NK-92 (cell line): Measurements from ENCODE around the gene EHD1.
"Not testable (repeated sequence)": the region's sequence is repeated elsewhere in the genome, so short reads cannot be mapped to it uniquely, and the experiment has no call there.

Source experiments
- DNase-seq: peaks from one replicate; lab custom pipeline; 2025; ENCODE audit not compliant: unreplicated experiment; lab: John Stamatoyannopoulos, UW

Gene EHD1

GRCh38 chr11:64859542-64860414, 18.6 kb downstream of the EHD1 start:
- no peak for DNase-seq

DNA sequence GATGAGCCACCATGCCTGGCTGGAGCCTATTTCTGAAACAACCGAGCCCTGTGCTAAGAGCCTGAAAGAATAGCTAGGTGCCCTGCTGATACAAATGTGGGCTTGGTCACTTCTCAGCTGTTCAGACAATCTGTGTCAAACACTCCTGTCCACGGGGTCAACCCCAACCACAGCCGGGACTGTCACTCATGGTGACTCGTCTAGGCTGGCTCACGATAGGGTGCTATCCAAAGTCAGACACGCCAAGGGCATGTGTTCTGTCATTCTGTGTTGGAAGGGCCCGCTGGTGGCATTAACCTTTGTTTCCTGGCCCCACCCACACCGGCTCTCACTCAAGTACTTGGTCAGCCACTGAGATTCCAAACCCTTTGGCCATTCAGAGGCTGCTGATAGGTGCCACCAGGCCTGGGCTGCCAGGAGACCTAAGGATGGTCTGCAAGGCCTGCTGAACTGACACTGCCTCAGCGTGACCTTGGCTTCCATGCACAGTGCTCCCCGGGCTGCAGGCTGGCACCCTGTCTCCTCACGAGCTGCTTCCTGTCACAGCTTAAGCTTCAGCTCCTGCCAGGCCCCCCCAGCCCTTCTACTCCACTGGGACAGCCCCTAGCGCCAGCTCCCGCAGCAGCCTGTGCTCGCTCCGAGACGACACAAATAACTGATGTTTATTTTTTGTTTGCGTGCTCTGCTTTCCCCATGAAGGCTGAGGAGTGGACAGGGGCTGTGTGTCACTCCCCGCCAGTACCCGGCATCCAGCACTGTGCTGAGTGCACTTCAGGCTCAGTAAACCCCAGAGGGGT, 19.8 kb downstream of the EHD1 start:
- DNase-seq, result no peak

GRCh38 chr11:64857485-64857884, 20.9 kb downstream of the EHD1 start:
- DNase-seq, result no peak

DNA sequence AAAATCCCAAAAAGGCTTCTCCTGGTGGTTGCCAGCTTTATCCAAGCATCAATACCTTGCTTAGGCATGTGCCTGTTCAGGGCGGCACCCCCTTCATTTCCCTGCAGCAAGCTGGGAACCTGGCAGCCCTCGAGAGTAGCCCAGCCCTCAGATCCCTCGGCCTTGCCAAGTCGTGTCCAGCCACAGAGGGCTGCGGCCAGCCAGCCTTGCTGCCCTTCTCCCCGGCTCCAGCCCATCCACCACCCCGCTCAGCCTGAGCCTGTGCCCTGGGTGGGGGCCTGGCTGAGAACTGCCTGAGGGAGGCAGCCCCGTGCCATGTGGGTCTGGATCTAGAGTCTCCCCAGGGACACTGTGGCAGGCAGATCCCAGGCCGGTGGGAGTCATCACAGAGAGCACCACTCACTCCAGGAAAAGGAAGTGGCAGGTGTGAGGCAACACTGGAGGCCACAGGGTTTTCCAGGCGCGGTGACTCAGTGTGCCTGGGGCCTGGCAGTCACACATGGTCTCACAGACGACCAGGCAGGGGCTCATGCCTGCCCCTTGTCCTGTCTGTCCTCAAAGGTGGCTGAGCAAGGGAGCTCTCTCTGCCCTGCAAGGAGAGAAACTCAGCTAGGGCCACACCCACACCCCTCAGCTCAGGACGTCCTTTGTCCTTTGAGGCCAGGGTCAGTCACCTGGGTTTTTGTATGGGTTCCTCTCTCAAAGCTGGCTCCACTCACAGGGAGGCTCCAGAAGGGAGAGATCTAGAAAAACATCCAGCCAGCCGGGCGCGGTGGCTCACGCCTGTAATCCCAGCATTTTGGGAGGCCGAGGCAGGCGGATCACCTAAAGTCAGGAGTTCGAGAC, 21.8 kb downstream of the EHD1 start:
- no peak for DNase-seq

- no peak for DNase-seq
These were observed 22.7 kb downstream of the EHD1 start for GRCh38 chr11:64855596-64856304.

- DNase-seq, result no peak
These were observed 23.6 kb downstream of the EHD1 start for GRCh38 chr11:64854534-64855502.

DNA sequence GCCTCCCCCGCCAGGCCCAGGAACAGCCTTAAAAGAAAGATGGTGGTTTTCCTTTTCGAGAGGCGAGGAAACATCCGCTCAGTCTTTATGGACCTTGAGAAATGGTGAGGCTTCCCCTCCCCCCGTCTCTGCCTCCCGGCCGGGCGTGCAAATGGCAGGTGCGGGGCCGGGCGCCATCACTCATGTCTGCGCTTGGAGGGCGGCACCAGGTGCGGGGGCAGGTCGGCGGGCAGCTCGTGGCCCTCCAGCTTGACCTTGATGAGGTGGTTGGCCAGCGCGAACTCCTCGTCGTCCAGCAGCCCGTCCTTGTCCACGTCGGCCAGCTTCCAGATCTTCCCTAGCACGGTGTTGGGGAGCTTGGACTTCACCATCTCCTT, 24.3 kb downstream of the EHD1 start:
- DNase-seq, result no peak

GRCh38 chr11:64853709-64854108, 24.7 kb downstream of the EHD1 start:
- DNase-seq, result no peak

DNA sequence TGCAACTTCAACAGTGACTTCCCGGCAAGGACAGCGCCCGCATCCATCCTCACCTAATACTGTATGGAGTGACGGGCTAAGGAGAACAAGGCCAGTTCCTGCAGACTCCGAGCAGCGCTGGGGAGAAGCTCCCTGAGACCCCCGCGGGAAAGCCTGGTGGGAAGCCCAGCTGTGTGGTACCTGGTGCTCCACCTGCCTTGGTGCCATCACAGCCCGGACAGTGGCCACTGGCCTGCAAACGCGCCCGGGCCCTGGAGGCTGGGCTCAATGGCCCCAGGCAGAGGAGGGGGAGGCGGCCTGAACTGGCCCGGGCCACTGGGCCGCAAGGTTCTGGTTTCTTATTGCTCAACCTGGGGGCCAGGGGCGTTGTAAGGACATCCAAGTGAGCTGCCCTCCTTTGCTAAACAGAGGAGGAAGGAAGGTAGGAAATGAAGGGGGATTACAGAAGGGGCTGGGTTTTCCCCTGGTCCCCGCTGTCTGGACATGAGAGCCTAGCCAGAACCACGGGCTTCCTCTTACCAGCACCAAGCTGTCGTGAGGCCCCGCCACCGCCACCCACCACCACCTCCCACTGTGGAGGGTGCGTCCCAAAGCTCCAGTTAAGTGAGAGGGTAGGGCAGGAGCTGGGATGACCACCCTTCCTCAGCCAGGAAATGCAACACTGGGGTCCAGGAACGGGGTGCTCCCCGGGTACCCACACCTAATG, 25.5 kb downstream of the EHD1 start:
- no peak for DNase-seq

DNA sequence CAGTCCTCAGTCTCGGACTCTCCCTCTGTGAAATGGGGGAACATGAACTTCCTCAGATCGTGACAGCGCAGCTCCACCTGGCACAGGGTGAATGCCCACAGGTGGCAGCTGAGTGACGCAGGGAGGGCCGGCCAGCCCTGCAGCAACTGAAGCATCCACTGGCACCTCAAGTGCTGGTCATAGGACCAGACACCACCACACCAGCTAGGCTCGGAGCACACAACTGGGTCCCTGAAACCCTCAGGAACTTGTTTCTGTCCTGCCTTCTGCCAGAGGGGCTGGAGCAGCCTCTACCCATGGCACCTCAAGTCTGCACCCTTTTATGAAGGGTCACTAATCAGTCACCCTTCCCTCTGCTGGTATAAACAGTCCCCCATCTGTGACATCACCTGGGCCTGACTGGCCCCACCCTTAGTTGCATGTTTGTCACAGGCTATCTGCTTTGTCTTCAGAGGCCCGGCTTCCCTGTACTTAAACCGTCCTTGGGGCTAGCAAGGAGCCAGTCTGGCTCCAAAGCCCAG, 26.5 kb downstream of the EHD1 start:
- DNase-seq, result no peak

- DNase-seq, result no peak
These were observed 27.3 kb downstream of the EHD1 start for GRCh38 chr11:64850979-64851567.

DNA sequence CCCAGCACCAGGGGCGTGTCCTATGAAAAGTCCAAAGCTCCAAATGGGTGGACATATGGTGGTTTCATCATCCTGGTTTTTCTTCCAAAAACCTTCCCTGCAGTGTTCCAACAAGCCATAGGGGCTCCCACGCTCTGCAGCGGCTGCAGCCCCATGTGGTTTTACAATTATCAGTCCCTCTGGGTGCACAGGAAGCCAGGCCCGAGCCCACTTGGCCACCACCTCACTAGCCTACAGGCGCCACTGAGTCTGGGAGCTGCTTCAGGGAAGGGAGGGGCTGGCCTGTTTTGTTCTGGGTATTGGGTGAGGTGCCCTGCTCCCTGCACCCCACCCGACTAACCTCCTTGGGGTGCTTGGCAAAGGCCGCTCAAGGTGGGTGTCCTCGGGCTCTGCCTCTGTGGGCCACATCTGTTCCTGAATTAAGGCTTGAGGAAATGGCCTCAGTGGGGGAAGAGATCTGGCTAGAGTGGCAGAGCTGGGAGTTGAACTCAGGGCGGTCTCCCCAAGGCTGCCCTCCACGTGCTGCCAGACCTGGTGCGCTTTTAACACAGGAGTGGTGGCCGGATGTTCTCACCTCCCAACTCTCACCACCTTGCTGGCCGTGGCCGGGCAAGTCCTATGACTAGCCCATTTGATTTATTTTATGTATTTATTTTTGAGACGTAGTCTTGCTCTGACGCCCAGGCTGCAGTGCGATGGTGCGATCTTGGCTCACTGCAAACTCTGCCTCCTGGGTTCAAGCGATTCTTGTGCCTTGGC, 28.6 kb downstream of the EHD1 start:
- DNase-seq, result no peak

GRCh38 chr11:64848826-64849597, 29.4 kb downstream of the EHD1 start:
- DNase-seq, result no peak

GRCh38 chr11:64848214-64848825, 30.1 kb downstream of the EHD1 start:
- DNase-seq, result no peak

DNA sequence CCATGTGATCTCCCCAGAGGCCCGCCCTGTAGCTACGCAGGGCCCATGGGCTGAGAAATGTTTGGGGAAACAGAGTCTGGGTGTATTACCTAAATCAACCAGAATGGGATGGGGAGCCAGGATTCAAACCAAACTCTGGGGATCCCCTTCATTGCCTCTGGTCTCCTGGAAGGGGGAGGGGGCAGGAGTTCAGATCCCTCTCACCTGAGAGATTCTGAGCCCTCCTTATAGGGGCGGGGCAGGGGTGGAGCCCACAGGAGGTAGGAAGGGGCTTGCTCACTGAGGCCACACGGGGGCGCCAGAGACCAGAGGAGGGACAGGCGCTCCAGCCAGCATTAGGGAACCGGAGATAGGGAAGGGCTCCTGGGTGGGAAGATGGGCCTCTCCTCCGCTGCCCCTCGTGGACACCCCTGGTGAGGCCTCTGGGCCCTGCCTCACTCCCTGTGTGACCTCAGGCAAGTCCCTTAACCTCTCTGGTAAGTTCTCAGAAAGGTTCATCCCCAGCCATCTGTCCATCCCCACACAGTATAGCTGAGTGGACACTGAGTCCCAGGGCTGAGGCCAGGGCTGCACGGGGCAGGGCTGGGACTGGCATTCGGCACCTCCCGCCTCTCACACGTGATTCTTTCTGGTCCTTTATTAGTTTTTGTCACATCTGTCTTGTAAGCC, 31.3 kb downstream of the EHD1 start:
- no peak for DNase-seq

DNA sequence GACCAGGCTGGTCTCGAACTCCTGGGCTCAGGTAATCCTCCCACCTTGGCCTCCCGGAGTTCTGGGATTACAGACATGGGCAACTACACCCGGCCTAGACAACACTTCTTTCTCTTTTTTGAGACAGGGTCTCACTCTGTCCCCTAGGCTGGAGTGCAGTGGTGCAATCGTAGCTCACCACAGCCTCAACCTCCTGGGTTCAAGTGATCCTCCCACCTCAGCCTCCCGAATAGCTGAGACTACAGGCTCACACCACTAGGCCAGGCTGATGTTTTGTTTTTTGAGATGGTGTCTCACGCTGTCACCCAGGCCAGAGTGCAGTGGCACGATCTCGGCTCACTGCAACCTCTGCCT, 32.7 kb downstream of the EHD1 start:
- DNase-seq, result not testable (repeated sequence)
